Measurements from ENCODE around the gene ADAT3.
"Not testable (repeated sequence)": the region's sequence is repeated elsewhere in the genome, so short reads cannot be mapped to it uniquely, and the experiment has no call there.

ADAT3 gene

DNA sequence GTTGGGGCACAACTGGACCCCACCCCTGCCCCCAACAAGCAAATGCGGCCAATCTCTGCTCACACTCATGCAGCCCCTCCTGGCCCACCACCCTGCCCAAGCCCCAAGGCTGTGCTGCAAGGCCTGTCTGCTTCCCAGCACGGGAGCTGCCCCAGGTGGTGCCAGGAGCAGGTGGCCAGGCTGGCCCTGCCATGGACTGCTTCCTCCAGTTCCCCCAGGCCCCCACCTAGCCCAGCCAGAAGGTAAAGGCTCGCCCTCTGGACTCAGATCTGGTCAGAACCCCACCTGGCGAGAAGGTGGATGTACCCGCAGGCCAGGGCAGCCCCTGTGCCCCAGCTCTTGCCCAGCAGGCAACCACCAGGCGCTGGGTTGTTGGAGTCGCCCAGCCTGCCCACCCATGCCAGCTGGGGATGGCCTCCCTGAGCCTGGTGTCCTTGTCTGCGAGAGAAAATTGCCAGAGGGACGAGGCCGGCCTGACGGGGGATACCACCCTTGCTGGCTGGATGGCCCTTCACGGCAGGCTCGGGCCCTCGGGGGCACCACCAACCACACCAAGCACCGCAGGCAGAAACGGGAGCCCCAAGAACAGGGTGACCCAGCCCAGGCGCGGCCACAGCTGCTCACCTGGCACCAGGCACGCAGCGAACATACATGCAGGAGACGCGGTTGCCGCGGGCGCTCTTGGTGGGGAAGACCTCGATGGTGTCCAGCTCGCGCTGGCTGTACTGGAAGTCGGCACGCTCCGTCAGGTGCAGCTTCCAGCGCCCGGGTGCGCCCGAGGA, 24.4 kb upstream of the ADAT3 start:
- H3K4me3 ChIP-seq (ENCODE audit: low read depth, low read length), result no peak overlapping the region
- H3K27me3 ChIP-seq (ENCODE audit: control insufficient read depth, insufficient read depth, low read length), result no peaks in the 10 kb centered on the region
- H3K36me3 ChIP-seq (ENCODE audit: control insufficient read depth, insufficient read depth, low read length), result peaks cover 3% of the 10 kb centered on the region
- no peaks in the 10 kb centered on the region for H3K9me3 ChIP-seq (ENCODE audit: control insufficient read depth, insufficient read depth, low read length)
- H3K4me1 ChIP-seq (ENCODE audit: control insufficient read depth, insufficient read depth, low read length), result peaks cover 13% of the 10 kb centered on the region
- H3K9ac ChIP-seq (ENCODE audit: low read depth, low read length), result no peak overlapping the region

DNA sequence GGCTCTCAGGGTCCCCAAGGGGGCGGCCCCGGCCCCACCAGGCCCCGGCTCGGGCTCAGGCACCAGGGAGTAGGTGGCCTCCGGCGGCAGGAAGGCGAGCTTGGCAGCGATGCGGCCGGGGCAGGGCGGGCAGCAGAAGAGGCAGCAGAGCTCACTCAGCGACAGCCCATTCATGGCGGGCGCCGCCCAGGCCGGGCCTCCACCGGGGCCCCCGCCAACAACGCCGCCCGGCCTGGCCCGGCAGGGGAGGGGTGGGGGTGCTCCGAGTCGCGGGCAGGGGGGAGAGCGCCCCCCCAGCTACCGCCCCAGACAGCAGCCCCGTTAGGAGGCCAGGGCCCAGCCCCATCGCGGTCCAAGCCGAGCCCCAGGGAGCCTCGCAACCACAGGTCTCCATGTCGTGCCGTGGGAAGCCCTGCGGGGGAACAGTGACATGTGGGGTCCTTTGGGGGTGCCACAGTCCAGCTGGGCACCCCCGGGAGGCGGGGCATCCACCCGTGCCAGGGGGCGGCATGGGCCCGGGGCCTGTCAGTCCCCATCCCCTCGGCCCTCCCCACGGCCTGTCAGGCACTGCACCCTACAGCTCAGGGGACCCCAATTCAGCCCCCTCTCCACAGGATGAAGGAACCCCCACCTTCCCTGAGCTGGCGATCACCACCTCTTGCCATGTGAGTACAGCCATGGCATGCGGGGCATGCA, 23.7 kb upstream of the ADAT3 start:
- not testable (repeated sequence) for H3K9me3 ChIP-seq (ENCODE audit: control insufficient read depth, insufficient read depth, low read length); H3K36me3 ChIP-seq (ENCODE audit: control insufficient read depth, insufficient read depth, low read length); H3K9ac ChIP-seq (ENCODE audit: low read depth, low read length); H3K27me3 ChIP-seq (ENCODE audit: control insufficient read depth, insufficient read depth, low read length); H3K4me3 ChIP-seq (ENCODE audit: low read depth, low read length)
- H3K4me1 ChIP-seq (ENCODE audit: control insufficient read depth, insufficient read depth, low read length), result peaks cover 13% of the 10 kb centered on the region

DNA sequence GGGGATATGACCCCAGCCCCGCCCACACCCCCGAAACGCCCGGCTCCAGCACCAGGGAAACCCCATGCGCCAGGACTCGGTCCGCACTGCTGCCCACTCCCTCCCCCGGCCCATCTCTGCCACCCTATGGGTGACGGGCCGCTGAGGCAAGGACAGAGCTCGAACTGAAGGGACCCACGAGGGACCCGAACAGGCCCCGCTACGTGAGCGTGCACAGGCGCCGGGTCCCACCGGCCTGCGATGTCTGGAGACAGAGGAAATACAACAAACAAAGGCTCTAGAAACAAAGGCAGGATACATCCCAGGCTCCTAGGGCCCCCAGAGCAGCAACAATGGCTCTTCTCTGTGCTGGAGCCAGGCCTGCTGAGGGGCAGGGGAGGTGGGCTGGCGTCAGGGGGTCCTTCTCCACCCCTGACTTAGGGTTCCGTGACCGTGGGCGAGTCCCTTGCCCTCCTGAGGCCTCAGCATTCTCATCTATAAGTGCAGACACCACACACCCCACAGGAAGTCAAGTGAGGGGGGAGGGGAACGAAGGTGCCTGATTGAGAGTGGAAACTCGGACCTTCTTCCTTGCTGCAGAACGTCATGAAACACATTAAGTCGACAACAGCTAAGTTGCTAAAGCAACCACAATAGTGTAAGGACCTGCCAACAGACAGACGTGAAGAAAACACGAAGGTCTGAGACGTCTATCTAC, 23.0 kb upstream of the ADAT3 start:
- peaks cover 3% of the 10 kb centered on the region for H3K36me3 ChIP-seq (ENCODE audit: control insufficient read depth, insufficient read depth, low read length)
- H3K4me1 ChIP-seq (ENCODE audit: control insufficient read depth, insufficient read depth, low read length), result peaks cover 13% of the 10 kb centered on the region
- no peaks in the 10 kb centered on the region for H3K9me3 ChIP-seq (ENCODE audit: control insufficient read depth, insufficient read depth, low read length)
- no peaks in the 10 kb centered on the region for H3K27me3 ChIP-seq (ENCODE audit: control insufficient read depth, insufficient read depth, low read length)
- no peak overlapping the region for H3K4me3 ChIP-seq (ENCODE audit: low read depth, low read length)
- no peak overlapping the region for H3K9ac ChIP-seq (ENCODE audit: low read depth, low read length)

DNA sequence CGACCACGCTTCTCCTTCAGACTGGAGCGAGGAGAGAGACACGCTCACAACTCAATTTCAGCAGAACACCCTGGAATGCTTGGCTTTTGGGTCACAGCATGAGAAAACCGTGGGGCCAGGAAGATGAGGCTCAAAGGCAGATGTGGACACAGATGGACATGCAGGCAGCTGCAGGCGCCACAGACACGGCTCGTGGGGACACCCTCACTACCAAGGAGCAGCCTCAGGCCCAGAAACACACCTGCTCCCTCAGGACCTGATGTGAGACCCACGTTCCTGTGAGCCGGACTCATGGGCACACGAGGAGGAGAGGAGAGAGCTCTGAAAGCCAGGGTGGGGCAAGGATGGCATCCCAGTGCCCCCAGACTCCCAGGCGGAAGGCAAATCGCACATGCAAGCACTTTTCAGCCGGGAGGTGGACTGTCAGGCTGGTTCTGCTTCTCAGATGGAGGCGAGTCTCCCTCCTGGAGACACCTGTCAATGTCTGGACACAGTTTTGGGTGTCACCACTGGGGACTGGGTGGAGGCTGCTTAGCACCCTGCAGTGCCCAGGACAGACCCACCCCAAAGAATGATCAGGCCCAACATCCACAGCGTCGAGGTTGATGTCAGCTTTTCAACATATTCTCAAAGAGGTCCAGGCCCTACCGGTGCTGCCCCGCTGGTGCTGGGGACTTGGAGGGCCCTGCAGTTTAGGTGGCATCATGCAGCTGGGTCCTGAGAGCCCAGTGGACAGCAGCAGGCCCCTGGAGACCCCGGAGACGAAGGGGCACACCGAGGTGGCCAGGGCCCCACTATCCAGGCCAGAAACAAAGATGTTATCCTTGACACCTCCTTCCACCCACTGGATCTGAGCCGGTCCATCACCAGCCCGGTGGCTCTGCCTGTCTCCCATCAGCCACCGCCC, 22.2 kb upstream of the ADAT3 start:
- Histone ChIP-seq H3K36me3 (ENCODE audit: control insufficient read depth, insufficient read depth, low read length) (peaks cover 3% of the 10 kb centered on the region), H3K27me3 (ENCODE audit: control insufficient read depth, insufficient read depth, low read length) (no peaks in the 10 kb centered on the region), H3K4me1 (ENCODE audit: control insufficient read depth, insufficient read depth, low read length) (peaks cover 13% of the 10 kb centered on the region), H3K9me3 (ENCODE audit: control insufficient read depth, insufficient read depth, low read length) (no peaks in the 10 kb centered on the region), H3K9ac (ENCODE audit: low read depth, low read length) (no peak overlapping the region), H3K4me3 (ENCODE audit: low read depth, low read length) (no peak overlapping the region)

DNA sequence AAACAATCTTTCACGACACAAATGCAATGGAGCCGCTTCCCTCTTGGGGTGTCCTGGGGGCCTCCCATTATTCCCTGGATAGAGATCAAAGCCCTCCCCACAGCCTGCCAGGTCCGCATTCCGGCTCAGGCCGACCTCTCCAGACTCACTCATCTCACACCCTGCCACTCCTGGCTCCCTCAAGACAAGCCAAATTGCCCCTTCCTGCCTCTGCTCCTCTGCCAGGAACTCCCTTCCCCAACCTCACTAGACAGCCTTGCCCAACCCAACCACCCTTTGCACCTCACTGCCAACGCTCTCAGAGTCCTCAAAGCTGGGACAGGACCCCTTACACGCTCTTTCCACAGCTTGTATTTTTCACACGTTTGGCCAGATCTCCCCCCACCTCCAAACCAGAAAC, 21.4 kb upstream of the ADAT3 start:
- H3K36me3 ChIP-seq (ENCODE audit: control insufficient read depth, insufficient read depth, low read length), result peaks cover 3% of the 10 kb centered on the region
- H3K4me3 ChIP-seq (ENCODE audit: low read depth, low read length), result no peak overlapping the region
- no peaks in the 10 kb centered on the region for H3K27me3 ChIP-seq (ENCODE audit: control insufficient read depth, insufficient read depth, low read length)
- no peak overlapping the region for H3K9ac ChIP-seq (ENCODE audit: low read depth, low read length)
- H3K9me3 ChIP-seq (ENCODE audit: control insufficient read depth, insufficient read depth, low read length), result no peaks in the 10 kb centered on the region
- peaks cover 13% of the 10 kb centered on the region for H3K4me1 ChIP-seq (ENCODE audit: control insufficient read depth, insufficient read depth, low read length)

DNA sequence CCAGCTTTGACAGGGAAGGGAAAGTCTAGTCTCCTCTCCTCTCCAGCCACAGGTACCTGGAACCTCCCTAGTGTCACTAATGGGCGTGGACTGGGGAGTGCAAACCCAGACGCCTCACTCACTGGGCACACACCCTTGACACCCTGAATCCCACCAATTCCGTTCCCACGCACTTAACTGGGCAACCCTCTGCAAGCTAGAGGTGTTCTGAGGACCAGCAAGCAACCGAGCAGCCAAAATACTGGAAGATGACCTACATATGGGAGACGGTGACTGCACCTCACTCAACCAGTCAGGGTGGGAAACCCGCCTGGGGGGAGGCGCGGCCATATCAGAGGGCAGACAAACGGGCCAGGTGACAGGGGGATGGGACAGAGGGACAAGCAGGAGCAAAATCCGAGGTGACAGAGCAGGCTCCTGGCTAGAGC, 20.9 kb upstream of the ADAT3 start:
- Histone ChIP-seq H3K4me3 (ENCODE audit: low read depth, low read length) (peak overlapping the region; percentile 79), H3K4me1 (ENCODE audit: control insufficient read depth, insufficient read depth, low read length) (peaks cover 13% of the 10 kb centered on the region), H3K9ac (ENCODE audit: low read depth, low read length) (peak overlapping the region; percentile 70), H3K36me3 (ENCODE audit: control insufficient read depth, insufficient read depth, low read length) (peaks cover 3% of the 10 kb centered on the region), H3K27me3 (ENCODE audit: control insufficient read depth, insufficient read depth, low read length) (no peaks in the 10 kb centered on the region), H3K9me3 (ENCODE audit: control insufficient read depth, insufficient read depth, low read length) (no peaks in the 10 kb centered on the region)

DNA sequence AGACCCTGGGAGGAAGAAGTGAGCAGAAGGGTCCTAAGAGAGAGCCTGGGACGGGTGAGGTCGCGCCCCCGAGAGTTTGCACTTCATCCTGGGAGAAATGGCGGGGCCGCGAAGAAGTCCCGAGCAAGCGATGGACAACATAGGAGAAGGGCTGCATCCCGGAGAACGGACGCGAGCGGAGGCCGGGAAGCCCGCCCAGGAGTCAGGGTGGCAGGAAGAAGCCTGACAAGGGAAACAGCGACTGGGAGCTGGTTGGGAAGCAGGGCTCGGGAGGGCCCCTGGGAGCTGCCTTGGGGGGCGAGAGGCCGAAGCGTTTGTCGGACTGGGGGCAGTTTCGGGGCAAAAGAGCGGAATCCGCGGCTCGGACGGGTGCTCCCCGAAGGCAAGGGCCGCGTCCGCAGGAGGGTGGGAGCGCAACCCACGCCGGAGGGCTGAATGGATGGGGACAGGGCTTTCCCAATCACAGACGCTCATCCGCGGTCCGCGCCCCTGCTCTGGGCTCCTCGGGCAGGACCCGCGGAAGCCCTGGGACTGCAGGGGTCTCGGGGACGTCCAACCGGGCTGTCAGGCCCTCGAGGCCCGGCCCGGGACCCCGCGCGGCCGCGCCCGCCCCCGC, 20.4 kb upstream of the ADAT3 start:
- peak overlapping the region; percentile 70 for H3K9ac ChIP-seq (ENCODE audit: low read depth, low read length)

DNA sequence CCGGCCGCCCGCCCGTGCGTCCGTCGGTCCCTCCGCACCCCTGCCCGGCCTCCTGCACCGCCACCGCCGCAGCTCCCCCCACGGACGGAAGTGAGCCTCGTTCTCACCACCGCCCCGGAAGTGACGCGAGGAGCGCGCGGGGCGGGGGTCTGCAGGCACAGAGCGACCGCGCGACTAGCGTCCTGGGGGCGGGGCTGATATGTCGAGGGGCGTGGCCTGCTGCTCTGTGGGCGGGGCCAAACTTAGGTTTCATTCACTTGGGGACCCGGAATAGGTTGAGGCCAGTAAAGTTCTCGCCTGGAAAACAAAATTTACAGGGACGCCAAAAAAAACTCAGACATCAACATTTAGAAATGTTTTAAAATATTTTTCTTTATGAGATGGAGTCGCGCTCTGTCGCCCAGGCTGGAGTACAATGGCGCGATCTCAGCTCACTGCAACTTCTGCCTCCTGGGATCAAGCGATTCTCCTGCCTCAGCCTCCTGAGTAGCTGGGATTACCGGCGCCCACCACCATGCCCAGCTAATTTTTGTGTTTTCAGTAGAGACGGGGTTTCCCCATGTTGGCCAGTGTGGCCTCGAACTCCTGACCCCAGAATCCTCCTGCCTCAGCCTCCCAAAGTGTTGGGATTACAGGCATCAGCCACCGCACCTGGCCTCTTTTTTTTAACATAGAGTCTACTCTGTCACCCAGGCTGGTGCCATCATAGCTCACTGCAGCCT, 19.6 kb upstream of the ADAT3 start, which contains the start of gene ABHD17A:
Gene ABHD17A, minus strand, starts transcription at position 99 of the 722 bp plus-strand sequence. CDS start 3,930 bp downstream, outside the sequence.
- Histone ChIP-seq H3K4me1 (ENCODE audit: control insufficient read depth, insufficient read depth, low read length) (peaks cover 13% of the 10 kb centered on the region), H3K9ac (ENCODE audit: low read depth, low read length) (peak within 1 kb of the TSS; percentile 70), H3K4me3 (ENCODE audit: low read depth, low read length) (peak within 1 kb of the TSS; percentile 79)
- H3K9me3 ChIP-seq (ENCODE audit: control insufficient read depth, insufficient read depth, low read length); H3K27me3 ChIP-seq (ENCODE audit: control insufficient read depth, insufficient read depth, low read length); H3K36me3 ChIP-seq (ENCODE audit: control insufficient read depth, insufficient read depth, low read length): not testable (repeated sequence)

More for the DNA sequence above, 20.4 kb upstream of the ADAT3 start:
- Histone ChIP-seq H3K4me3 (ENCODE audit: low read depth, low read length) (peak overlapping the region; percentile 79), H3K36me3 (ENCODE audit: control insufficient read depth, insufficient read depth, low read length) (peaks cover 3% of the 10 kb centered on the region), H3K27me3 (ENCODE audit: control insufficient read depth, insufficient read depth, low read length) (no peaks in the 10 kb centered on the region), H3K9me3 (ENCODE audit: control insufficient read depth, insufficient read depth, low read length) (no peaks in the 10 kb centered on the region), H3K4me1 (ENCODE audit: control insufficient read depth, insufficient read depth, low read length) (peaks cover 13% of the 10 kb centered on the region)

DNA sequence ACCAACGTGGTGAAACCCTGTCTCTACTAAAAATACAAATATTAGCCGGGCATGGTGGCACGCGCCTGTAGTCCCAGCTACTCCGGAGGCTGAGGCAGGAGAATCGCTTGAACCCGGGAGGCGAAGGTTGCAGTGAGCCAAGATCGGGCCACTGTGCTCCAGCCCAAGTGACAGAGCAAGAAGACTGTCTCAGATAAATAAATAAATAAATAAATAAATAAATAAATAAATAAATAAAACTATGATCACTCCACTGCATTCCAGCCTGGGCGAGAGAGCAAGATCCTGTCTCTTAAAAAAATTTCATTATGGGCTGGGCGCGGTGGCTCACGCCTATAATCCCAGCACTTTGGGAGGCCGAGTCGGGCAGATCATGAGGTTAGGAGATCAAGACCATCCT, 18.8 kb upstream of the ADAT3 start:
- not testable (repeated sequence) for H3K9me3 ChIP-seq (ENCODE audit: control insufficient read depth, insufficient read depth, low read length); H3K4me3 ChIP-seq (ENCODE audit: low read depth, low read length); H3K9ac ChIP-seq (ENCODE audit: low read depth, low read length); H3K27me3 ChIP-seq (ENCODE audit: control insufficient read depth, insufficient read depth, low read length); H3K36me3 ChIP-seq (ENCODE audit: control insufficient read depth, insufficient read depth, low read length)
- H3K4me1 ChIP-seq (ENCODE audit: control insufficient read depth, insufficient read depth, low read length), result peaks cover 13% of the 10 kb centered on the region

DNA sequence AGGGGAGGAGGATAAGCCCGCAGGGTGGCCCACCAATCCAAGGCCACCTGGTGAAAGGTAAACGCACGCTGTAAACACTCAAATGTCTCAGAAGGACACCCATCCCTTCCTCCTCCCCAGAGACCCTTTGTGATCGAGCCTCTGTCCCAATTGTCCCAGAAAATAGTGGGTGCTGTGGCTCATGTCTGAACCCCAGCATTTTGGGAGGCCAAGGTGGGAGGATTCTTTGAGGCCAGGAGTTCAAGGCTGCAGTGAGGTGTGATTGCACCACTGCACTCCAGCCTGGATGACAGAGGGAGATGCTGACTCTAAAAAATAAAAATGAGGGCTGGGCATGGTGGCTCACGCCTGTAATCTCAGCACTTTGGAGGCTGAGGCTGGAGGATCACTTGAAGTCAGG, 16.8 kb upstream of the ADAT3 start:
- H3K36me3 ChIP-seq (ENCODE audit: control insufficient read depth, insufficient read depth, low read length), result no peaks in the 10 kb centered on the region
- H3K27me3 ChIP-seq (ENCODE audit: control insufficient read depth, insufficient read depth, low read length), result no peaks in the 10 kb centered on the region
- H3K4me3 ChIP-seq (ENCODE audit: low read depth, low read length), result no peak overlapping the region
- H3K4me1 ChIP-seq (ENCODE audit: control insufficient read depth, insufficient read depth, low read length), result peaks cover 7% of the 10 kb centered on the region
- H3K9me3 ChIP-seq (ENCODE audit: control insufficient read depth, insufficient read depth, low read length), result no peaks in the 10 kb centered on the region
- H3K9ac ChIP-seq (ENCODE audit: low read depth, low read length), result no peak overlapping the region

All from iPS-15b (cell line).